Cardiac muscle cell (in vitro differentiated cells and primary cell): Measurements from ENCODE around the gene ZNF774. TPM values are rescaled to one million over a fixed set of nuclear protein-coding genes. Genes with fewer than 3 reads are reported as not detected.

ENCODE experiments used
- DNase-seq, 2 donors: peaks; one replicate each; pipeline versions ENCODE4 v3.0.0 to v3.0.0-alpha.2; 2010 to 2017; ENCODE audit warnings: low read depth in 1 of 2, low spot score in 1 of 2
- H3K27ac ChIP-seq: fragments of 200-600 bp; sonication (generic); 2 replicates; pipeline ENCODE4 v1.5.1; 2016
- H3K27me3 ChIP-seq: fragments of 200-600 bp; sonication (generic); 2 replicates; pipeline ENCODE4 v1.6.0; 2016; ENCODE audit warnings: control low read depth
- H3K36me3 ChIP-seq: fragments of 200-600 bp; sonication (generic); 2 replicates; pipeline ENCODE4 v1.5.1; 2016; ENCODE audit warnings: control low read depth
- H3K4me1 ChIP-seq: fragments of 200-600 bp; sonication (generic); 2 replicates; pipeline ENCODE4 v1.8.1; 2017; ENCODE audit warnings: low read depth, mild to moderate bottlenecking, mixed run types
- H3K4me3 ChIP-seq: fragments of 200-600 bp; sonication (generic); 2 replicates; pipeline ENCODE4 v1.5.1; 2016; ENCODE audit warnings: mild to moderate bottlenecking
- H3K9me3 ChIP-seq: fragments of 200-600 bp; sonication (generic); 2 replicates; pipeline ENCODE4 v1.5.1; 2017; ENCODE audit warnings: low read depth, mild to moderate bottlenecking, control low read depth
- CTCF ChIP-seq: IDR thresholded peaks from 2 replicates; pipeline ENCODE4 v1.5.1; 2012; ENCODE audit warnings: low read depth, mild to moderate bottlenecking, low read length
- polyA plus RNA-seq: library from polyadenylated mRNA; unstranded; fragments of >200 nt; fragmentation: Nextera tagmentation; extraction: Ambion mirVana; gene quantifications from 2 replicates; pipeline ENCODE4 v1.2.1, GENCODE V29; 2016
- total RNA-seq: library from RNA; depleted of rRNA; stranded (reverse); fragments of >200 nt; gene quantifications from 2 replicates; pipeline ENCODE4 v1.2.3, GENCODE V29; 2016

ZNF774 gene
- total and polyA plus RNA-seq, 2 experiments from 2014 or later = 1.7 to 2.1 TPM

DNA sequence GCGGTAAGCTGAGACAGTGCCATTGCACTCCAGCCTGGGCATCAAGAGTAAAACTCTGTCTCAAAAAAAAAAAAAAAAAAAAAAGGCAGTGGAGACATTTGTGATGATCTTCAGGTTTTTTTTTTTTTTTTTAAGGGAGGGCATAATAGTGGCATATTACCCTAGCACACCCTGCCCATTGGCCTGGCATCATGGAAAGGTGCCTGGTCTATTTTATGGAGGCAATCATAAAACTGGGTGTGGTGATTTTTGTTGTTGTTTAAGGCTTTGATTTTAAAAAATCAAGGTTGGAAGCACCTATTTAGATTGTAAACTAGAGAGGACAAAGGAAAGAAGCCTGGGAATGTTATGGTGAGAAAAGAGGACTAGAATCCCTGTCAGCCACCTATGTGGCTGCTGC lies 42.0 kb downstream of the ZNF774 start:
- H3K9me3 ChIP-seq = no peaks in the 10 kb centered on the region
- H3K27me3 ChIP-seq = no peaks in the 10 kb centered on the region
- no peaks in the 10 kb centered on the region for H3K36me3 ChIP-seq
- H3K4me1 ChIP-seq = peaks cover 28% of the 10 kb centered on the region
- no peak overlapping the region for H3K4me3 ChIP-seq
- peak overlapping the region; percentile 60 for H3K27ac ChIP-seq
- TF ChIP-seq CTCF = no peak
- DNase-seq = no peak

- Histone ChIP-seq H3K4me3 (no peak overlapping the region), H3K9me3 (no peaks in the 10 kb centered on the region), H3K27me3 (no peaks in the 10 kb centered on the region), H3K4me1 (peaks cover 29% of the 10 kb centered on the region), H3K36me3 (no peaks in the 10 kb centered on the region), H3K27ac (peak overlapping the region; percentile 60)
- DNase-seq = no peak
- TF ChIP-seq CTCF = no peak
Measured at GRCh38 chr15:90394748-90395442, 42.8 kb downstream of the ZNF774 start.

- no peak for DNase-seq
- H3K4me3 ChIP-seq = no peak overlapping the region
- H3K27ac ChIP-seq = no peak overlapping the region
- peaks cover 34% of the 10 kb centered on the region for H3K4me1 ChIP-seq
- no peak for TF ChIP-seq CTCF
- H3K9me3 ChIP-seq = no peaks in the 10 kb centered on the region
- no peaks in the 10 kb centered on the region for H3K36me3 ChIP-seq
- H3K27me3 ChIP-seq = no peaks in the 10 kb centered on the region
Measured at GRCh38 chr15:90396321-90396720, 44.2 kb downstream of the ZNF774 start.

- TF ChIP-seq CTCF = no peak
- no peaks in the 10 kb centered on the region for H3K27me3 ChIP-seq
- peak overlapping the region; percentile 92 for H3K27ac ChIP-seq
- H3K9me3 ChIP-seq = no peaks in the 10 kb centered on the region
- no peak for DNase-seq
- no peak overlapping the region for H3K4me3 ChIP-seq
- H3K36me3 ChIP-seq = no peaks in the 10 kb centered on the region
- H3K4me1 ChIP-seq = peaks cover 36% of the 10 kb centered on the region
Measured at GRCh38 chr15:90400005-90400758, 48.1 kb downstream of the ZNF774 start.

GRCh38 chr15:90400759-90401314 lies 48.8 kb downstream of the ZNF774 start:
- H3K4me1 ChIP-seq = peaks cover 32% of the 10 kb centered on the region
- DNase-seq = peak; percentile 90 to 97
- H3K27me3 ChIP-seq = no peaks in the 10 kb centered on the region
- TF ChIP-seq CTCF = no peak
- peak overlapping the region; percentile 92 for H3K27ac ChIP-seq
- H3K36me3 ChIP-seq = no peaks in the 10 kb centered on the region
- peak overlapping the region; percentile 12 for H3K4me3 ChIP-seq
- H3K9me3 ChIP-seq = no peaks in the 10 kb centered on the region
